HG02798 (cell line): Measurements from ENCODE around the gene YTHDC1.
"Not testable (repeated sequence)": the region's sequence is repeated elsewhere in the genome, so short reads cannot be mapped to it uniquely, and the experiment has no call there.

ENCODE experiments used
- ATAC-seq: cut with Tn5 transposase; IDR thresholded peaks from one replicate; pipeline ENCODE4 v1.9.1; 2021; ENCODE audit warnings: mild to moderate bottlenecking; ENCODE audit not compliant: unreplicated experiment, poor library complexity

The YTHDC1 gene

DNA sequence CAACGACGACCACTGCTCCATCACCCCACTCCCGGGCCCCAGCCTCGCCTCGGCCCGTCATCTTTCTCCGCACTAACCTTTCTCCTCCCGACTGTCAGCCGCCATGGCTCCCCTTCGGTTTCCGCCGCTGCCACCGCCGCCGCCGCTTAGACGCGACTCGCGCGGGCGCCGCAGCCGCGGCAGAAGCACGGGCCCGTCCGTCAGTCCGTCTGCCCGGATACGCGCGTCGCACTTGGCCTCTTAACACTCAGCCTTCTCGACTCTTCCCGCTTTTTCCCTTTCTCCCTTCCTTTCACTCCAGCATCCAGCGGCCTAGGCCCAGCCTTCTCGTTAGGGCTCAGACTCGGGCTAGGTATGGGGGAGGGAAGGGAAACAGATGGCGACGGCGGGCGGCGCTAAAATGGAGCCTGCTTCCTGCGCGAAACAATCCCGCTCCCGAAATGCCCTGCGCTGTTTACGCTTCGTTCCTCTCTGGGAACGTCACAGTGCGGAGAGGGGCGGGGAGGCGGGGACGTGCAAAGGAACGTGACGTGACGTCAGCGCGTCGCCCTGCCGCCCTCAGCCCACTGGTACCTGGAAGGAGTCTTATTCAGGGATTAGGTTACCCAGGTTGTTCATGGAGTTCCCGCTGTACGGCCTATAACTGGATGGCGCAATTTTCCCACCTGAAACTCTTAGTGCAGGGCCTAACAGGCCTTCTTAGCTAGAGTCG is at the start of gene YTHDC1:
Gene YTHDC1, minus strand, starts transcription at position 442 of the 712 bp plus-strand sequence. Its CDS starts 337 bp downstream, at position 105.
- ATAC-seq, result peak; percentile 97

DNA sequence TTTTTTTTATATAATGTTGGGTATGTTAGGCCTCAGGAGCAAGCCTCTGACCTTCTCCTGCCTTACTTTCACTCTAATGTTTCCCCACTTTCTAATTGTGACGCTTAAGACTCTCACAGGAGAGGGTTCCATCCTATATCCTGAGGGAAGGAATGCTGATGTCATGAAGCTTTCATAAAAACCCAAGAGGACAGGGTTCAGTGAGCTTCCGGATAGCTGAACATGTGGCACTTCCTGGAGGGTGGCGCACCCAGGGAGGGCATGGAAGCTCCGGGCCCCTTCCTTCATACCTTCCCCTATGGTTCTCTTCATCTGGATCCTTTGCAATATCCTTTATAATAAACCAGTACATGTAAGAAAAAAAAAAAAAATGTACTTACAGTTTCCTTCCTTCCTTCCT is 49.4 kb upstream of the YTHDC1 start:
- no peak for ATAC-seq

DNA sequence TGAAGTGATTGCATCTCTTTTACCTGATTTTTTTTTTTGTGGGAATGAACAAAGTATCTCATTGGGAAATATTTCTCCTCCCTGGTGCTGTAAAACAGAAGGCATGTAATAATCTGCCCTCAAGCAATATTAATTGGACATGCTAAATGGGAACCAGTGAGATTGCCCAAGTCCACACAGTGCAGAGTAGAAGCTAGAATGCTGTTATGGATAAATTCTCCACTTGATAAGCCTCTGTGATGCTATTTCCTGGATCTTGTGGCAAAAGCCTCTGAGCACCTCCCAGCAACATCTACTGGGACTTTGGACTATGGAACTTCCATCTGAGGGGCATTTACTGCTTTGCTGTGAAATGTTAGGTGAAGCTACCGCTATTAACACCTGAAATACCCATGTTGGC is 46.9 kb upstream of the YTHDC1 start:
- no peak for ATAC-seq

DNA sequence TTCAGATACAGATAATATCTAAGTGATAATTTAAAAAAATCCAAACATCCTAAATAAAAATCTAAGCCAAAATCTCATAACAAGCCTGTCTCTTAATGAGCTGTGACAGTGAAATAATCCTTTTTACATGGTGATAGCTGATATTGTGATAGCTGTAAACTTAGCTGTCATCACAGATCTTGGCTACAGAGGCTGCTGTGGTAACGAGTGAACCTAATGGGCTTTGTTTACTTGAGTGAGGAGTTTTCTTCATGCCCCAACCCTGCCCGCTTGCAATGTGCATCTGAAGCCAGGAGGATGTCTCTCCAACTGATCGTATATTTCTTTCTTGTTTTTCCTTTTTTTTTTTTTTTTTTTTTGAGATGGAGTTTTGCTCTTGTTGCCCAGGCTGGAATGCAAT is 41.5 kb upstream of the YTHDC1 start:
- no peak for ATAC-seq

DNA sequence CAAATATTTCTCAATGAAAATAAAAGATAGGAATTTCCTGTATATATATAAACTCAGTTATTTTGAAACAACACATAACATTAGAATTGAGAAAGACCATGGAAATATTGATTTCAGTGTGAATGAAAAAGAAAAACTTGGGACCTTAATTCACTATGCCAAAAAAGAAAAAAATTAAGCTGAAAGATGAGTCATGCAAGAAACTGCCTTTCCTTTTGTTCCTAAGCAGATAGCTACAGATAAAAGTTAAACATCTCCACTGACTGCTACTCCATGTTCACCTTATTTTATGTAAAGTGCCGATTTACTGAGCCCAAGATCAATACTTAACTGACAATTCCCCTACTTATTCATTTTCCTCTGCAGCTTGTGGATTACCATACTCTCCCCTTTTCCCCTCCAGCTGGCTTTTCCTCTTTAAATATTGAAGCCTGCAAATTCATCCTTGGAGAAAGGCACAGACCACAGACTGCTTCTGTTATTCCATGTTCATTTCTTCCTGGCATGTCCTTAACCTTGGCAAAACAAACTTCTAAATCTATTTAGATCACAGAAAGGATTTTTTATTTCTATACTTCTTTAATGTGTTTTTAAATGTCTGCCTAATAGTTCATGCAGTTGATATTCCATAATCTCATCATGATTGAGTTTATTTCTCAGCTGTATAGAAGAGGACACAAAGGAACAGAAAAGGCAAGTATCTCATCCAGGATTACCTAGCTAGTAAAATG is 40.5 kb upstream of the YTHDC1 start:
- ATAC-seq, result no peak

DNA sequence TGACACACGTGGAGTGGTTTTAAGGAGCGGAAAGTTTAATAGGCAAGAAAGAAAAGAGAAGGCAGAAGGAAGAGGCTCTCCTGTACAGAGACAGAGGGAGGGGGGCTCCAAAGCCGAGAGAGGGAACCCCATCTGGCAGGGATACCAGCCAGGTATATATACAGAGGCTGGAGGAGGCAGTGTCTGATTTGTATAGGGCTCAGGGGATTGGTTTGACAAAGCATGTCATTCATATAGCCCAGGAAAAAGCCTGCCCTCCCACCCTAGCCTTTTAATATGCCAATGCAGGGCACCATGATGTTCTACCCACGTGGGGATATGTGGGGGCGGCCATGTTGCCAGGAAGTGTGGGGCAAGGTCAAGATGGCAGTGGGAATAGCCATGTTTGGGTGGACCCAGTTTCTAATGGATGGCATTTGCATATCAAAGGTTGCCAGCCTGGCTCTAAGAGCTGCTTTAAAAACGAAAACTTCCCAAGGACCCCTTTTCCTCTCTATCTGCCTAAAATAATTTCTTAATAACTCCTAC is 39.6 kb upstream of the YTHDC1 start:
- ATAC-seq, result not testable (repeated sequence)

DNA sequence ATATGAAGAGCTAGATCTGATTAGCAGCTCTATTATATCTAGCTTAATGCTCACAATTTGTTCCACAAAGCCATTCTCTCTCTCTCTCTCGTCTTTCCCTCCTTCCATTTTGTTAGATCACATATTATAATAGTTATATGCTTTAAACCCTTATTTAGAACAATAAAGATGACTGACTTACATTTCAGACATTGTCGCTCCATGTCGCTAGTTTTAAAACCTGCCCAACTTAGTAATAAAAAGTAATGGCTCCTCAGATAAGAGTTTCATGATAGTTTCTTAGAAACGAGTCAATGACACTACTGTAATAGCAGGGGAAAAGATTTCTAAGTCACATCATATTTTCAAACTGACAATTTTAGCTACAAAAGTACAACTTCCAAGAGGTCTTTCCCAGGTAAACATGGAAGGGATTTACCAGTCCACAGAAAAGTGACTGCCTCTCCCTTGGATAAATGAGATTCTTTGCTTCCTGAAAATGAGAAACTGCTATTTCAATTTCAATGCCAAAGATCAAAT is 38.5 kb upstream of the YTHDC1 start:
- no peak for ATAC-seq

DNA sequence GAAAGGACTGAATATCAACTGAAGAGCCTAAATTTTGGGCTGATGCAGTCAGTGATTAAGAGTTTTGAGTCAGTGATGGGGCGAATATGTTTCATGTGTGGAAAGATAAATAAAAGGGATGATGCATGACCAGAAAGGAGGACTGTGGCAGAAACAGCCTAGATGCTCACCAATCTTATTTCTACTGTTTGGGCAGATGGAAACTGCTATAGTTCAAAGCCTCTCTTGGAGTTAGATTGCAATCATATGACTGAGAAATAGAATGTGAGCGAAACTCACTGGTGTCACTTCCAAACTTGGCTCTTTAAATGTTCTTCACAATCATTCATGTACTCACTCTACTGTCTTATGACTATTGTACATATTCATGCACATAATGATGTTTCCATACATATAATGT is 35.4 kb upstream of the YTHDC1 start:
- no peak for ATAC-seq

DNA sequence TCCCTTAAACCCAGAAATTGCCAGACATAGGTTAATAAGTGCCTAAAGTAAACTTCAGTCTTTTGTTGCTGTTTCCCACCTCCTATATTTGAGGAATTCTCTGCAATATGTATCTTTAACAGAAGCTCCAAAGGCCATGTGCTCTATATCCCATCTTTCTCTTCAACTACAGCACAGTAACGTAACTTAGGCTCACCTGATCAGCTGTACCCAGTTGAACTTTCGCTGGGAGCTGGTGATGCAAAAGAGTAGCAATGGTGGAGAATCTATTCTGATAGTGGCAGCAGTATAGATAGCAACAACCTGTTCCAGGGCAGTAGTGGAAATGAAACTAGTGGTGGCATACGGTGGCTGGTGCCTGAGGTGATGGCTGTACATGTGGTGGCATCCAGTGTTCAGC is 33.2 kb upstream of the YTHDC1 start:
- no peak for ATAC-seq

DNA sequence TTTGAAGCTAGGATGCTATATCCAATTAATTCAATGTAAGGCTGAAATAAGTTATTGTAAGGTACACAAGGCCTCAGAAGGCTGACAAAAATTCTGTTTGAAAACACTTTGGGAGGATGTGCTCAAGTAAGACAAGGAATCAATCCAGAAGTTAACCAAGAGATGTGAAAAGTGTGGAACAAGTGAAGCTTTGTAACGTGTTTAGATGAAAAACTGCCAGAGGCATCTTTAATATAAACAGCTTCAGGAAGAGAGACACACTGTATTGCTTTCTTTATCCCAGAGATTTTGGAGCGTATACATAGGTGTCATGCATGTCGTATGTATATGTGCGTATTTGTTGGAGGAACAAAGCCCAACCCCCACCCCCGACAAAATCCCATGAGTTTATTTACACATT is 28.3 kb upstream of the YTHDC1 start:
- ATAC-seq, result no peak

DNA sequence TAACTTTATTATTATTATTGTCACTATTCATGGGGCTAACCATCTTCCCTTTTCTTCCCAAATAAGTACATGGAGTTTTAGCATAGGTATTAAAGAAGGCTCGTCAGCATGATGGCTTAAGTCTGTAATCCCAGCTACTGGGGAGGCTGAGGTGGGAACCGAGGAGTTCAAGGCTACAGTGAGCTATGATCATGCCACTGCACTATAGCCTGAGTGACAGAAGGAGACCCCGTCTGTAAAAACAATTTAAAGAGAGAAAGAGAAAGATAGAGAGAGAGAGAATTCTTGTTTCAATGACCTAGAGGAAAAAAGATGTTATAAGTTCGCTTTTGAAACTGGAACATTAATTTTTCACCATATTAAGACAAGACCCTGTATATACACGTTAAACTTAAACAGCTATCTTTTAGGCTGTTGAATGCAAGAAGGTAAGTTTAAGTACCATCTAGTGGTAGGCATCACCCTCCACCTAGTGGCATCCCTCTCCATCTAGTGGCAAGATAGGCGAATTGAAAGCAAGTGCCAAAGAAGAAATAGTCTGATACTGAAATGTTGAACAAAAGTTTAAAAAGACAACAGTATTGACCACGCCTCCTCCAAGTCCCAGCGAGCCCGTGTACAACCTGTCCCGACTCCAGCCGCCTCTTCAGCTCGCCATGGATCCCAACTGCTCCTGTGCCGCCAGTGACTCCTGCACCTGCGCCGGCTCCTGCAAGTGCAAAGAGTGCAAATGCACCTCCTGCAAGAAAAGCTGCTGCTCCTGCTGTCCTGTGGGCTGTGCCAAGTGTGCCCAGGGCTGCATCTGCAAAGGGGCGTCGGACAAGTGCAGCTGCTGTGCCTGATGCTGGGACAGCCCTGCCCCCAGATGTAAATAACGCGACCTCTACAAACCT is 26.0 kb upstream of the YTHDC1 start:
- ATAC-seq, result peak; percentile 70

DNA sequence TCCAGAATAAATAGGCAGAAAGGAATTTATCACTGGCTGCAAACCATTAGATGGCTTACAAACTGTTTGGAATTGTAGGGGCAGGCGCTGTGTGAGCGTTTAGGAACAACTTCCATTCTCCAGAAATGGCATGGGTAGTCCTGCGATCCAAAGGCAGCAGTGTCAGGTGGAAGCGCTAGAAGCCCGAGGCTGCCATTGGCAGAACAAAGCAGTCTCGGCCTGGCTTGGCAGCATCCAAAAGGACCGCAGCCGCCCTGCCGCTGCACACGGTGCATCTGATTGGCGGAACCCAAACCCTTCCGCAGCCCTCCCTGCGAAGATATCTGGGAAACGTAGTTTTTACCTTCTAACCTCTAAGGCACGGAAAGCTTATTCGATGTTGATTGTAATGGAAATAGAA is 23.6 kb upstream of the YTHDC1 start:
- ATAC-seq, result peak; percentile 98

DNA sequence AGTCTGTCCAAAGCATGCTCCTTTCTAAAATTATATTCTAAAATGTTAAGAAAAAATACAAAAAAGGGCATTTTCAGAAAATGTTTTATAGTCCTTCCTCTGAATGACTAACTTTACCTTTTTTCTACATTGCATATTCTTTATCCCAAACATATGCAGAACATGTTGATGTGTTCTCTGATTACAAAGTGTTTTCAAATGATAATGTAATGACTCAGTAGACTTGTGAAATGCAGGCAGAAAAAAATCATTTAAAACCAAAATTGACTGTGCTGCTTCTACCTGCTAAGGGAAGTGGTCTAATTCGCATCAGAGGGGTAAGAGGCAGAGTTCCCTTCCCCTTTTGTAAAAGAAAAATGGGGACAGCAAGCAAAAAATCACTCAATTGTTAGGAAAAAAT is 22.7 kb upstream of the YTHDC1 start:
- ATAC-seq, result no peak

DNA sequence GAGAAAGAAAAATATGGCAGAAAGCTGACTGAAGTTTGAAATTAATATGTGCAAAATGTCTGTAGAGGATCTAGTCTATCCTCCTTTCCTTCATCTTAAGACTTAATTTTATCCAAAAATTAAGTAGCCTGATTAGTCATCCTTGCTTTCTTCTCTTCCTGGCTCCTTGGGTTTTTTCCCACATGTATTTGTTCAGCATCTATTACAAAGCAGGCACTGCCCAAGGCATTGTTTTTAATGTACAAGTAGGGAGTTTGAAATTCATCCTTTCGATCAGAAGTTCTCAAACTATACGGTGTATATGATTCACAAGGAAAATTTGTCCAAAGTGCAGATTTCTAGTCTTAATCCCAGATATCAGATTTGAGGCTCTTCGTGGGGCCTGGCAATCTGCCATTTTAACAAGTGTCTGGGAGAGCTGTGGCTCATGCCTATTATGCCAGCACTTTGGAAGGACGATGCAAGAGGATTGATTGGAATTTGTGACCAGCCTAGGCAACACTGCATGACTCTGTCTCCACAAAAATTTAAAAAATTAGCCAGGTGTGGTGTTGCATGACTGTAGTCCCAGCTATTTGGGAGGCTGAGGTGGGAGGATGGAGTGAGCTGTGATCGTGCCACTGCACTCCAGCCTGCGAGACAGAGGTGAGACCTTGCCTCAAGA is 19.4 kb upstream of the YTHDC1 start:
- ATAC-seq, result no peak

DNA sequence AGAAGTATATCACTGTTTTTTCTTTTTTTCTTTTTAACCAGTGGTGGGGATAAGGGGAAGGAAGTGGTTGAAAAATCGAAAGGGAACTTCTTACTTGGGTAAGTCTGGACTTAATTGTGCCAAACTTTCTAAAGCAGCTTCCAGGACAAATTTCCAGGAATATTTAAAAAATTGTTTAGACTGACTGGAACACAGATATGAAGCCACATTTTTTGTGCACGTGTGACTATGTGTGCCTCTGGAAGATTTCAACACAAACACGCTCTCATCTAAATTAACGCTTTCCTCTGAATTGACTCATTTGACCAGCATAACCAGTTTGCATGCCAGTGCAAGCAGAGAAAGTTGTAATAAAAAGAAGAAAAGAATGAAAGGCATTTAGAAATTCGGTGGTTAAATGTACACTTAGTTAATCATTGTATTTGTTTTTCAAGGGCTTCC is 18.8 kb upstream of the YTHDC1 start:
- ATAC-seq, result no peak

DNA sequence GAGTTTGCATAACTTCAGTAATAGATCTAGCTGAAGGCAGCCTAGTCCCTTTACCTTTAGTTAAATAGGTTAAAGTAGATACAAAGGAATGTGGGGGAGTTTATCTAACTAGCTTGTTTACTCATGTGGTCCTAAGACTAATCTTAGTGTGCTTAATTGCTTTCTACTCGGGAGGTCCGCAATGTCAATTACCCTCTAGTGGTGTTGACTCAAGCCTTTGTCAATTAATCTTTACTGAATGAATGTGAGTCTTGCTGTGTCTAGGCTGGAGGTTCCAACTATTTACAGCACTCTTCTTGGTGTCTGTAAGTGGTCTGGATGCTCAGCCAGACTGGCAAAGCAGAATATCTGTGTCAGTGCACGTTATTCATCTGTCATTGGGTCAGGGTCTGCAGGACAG is 17.9 kb upstream of the YTHDC1 start:
- ATAC-seq, result no peak

DNA sequence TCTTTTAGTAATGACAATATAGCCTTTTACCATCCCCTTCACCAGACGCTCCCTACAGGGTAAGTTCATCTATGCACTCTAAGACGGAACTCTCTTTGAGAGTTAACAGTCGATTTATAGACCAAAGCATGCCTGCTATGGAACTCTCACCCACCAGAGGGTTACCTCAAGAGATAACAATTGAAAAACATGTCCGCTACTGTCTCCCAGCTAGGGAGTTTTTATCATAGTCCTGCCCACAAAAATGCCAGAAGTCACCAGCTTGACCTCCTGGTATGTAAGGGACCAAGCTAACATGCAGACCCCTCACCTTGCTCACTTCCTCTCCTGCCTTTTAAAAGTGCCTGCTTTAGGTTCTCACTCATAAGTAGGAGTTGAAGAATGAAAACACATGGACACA is 16.7 kb upstream of the YTHDC1 start:
- no peak for ATAC-seq

DNA sequence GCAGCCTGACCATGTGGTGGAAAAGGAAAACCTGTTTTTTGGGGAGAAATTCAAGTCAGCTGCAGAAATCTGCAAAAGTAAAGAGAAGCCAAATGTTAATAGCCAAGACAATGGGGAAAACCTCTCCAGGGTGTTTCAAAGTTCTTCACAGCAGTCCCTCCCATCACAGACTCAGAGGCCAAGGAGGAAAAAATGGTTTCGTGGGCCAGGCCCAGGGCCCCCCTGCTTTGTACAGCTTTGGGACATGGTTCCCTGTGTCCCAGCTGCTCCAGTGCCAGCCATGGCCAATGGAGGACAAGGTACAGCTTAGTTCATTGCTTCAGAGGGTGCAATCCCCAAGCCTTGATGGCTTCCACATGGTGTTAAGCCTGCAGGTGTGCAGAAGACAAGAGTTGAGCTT is 15.2 kb upstream of the YTHDC1 start:
- no peak for ATAC-seq

DNA sequence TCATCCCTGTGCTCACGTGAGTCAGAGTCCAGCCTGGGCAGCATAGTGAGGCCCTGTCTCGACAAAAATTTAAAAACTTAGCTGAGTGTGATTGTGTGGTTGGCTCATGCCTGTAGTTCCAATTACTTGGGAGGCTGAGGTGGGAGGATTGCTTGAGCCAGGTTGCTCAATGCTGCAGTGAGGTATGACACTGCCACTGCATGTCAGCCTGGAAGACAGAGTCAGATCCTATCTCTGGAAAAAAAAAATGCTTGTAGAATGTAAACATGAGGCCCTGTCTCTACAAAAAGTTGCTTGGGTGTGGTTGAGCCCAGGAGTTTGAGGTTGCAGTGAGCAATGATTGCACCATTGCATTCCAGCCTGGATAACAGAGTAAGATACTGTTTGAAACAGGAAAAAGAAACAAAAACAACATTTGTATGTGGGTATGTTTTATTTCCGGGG is 11.3 kb upstream of the YTHDC1 start:
- ATAC-seq, result no peak
